GM19468 (cell line): ENCODE data around the gene NSD1.
A peak's percentile ranks its signal among the peaks of the same experiment; 100 is the strongest.
"Not testable (repeated sequence)": the region's sequence is repeated elsewhere in the genome, so short reads cannot be mapped to it uniquely, and the experiment has no call there.

Experiments
- ATAC-seq: cut with Tn5 transposase; IDR thresholded peaks from one replicate; pipeline ENCODE4 v1.9.1; 2021; ENCODE audit warnings: mild to moderate bottlenecking, moderate library complexity, moderate number of reproducible peaks; ENCODE audit not compliant: unreplicated experiment; ENCODE audit errors: extremely low read depth

The NSD1 gene

DNA sequence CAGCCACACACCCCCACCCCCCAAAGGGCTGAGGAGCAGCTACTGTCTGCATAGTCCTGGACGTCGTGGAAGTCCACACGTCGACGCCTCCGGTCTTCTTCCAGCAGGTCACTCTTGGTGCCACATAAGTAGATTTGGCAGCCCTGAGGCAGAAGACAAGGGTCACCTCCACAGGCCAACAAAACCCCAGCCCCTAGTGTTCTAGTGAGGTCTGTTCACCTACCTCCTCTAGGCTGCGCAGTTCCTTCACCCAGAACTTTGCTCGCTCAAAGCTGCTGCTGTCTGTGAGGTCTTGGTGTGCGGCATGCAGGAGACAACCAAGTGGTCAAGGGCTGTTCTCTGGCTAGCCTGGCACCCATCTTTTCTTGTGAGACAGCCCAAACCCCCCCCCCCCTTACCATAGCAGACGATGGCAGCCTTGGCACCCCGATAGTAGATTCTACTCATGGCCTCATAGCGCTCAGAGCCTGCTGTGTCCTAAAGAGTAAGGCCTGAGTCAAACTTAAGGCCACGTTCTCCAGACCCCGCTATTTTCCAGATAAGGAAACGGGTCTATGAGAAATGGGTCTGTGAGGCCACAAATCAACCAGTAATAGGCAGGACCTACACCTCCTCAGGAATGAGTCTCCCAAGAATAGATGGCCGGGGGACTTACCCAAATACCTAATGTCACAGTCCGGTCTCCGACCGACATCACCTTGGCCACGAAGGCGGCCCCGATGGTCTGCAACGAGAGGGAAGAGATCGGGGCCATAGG, 169.0 kb downstream of the NSD1 start:
- no peak for ATAC-seq

GRCh38 chr5:177303121-177303924, 169.8 kb downstream of the NSD1 start, which contains the start of the genes PRELID1 and RAB24:
TSS of gene PRELID1 (plus strand) at chr5:177303799. CDS start at chr5:177303986, 187 bp downstream.
TSS of gene RAB24 (minus strand) at chr5:177303719. CDS start at chr5:177303288, 431 bp downstream.
- ATAC-seq = peak; percentile 27

DNA sequence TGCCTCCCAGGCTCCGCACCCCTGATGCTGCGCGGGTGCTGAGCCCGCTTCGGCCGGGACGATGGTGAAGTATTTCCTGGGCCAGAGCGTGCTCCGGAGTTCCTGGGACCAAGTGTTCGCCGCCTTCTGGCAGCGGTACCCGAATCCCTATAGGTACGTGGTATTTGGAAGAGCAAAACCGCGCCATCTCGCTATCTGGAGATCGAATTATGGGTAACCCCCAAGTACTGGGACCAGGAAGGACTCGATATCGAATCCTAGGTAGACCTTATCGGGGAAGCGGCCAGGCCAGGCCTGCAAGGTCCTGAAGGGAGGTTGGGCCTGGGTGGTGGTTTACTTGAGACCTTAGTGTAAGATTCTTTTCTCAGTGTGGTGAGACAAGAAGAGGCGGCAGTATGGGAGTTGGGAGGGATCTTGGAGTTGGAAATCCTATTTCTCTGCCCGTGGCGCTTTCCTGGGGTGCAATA, 170.4 kb downstream of the NSD1 start:
- no peak for ATAC-seq

DNA sequence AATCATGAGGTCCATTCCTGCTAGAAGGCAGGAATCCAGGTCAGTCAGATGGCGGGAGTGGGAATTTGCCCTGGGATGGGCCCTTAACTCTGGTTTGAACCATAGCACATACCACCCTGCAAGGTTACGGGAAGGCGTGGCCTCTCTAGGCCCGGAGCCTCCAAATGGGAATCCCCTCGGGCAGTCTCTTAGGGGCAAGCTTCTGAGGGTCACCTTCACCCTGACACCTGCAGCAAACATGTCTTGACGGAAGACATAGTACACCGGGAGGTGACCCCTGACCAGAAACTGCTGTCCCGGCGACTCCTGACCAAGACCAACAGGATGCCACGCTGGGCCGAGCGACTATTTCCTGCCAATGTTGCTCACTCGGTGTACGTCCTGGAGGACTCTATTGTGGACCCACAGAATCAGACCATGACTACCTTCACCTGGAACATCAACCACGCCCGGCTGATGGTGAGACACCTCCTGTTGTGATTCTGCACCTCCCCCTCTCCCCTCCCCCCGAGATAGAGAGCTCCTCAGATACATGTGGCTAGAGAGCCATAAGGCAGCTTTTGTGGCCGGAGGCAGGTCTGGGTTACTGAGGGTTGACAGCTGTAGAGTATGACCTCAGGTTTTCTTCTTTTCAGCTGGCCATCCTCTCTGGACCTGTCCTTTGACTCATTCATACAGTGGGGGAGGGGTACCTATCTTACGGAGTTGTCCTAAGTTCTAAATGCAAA, 171.0 kb downstream of the NSD1 start:
- ATAC-seq = no peak

DNA sequence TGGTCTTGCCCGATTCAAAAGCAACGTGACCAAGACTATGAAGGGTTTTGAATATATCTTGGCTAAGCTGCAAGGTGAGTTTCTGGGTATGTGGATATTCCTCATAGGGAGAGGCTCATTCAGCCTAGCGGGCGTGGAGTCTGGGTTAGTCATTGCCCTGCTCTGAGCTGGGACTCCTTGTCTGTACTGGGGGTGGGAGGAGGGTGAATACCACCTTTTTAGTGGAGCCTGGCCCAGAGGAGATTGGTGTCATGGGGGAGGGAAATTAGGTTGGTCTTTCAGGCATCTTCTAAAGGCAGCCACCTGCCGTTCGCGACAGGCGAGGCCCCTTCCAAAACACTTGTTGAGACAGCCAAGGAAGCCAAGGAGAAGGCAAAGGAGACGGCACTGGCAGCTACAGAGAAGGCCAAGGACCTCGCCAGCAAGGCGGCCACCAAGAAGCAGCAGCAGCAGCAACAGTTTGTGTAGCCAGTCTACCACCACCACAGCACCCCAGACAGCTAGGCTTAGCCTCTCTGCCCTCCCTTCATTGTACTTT, 172.6 kb downstream of the NSD1 start:
- not testable (repeated sequence) for ATAC-seq

- ATAC-seq = no peak
Measured at GRCh38 chr5:177306674-177307543, 173.3 kb downstream of the NSD1 start.

GRCh38 chr5:177307544-177308363, 174.2 kb downstream of the NSD1 start:
- no peak for ATAC-seq

DNA sequence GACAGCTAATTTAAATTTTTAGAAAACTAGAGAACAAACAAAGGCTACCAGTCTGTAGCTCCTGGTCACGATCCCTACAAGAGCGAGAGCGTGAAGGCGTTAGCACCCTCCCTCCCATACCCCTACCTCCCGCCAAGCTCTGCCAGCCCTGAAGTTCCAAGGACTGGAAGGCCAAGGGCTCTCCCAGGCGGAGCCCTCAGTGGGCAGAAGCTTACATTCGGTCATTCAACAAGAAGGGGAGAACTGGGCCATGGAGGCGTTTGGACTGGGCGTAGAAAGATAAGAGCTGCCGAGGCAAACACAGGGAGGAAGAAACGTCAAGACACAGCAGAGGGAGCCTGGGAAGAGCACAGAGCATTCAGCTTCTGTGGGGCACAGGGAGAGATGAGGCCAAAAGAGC, 175.2 kb downstream of the NSD1 start:
- ATAC-seq = no peak

GRCh38 chr5:177309351-177310191, 176.0 kb downstream of the NSD1 start:
- no peak for ATAC-seq

GRCh38 chr5:177310332-177310731, 176.8 kb downstream of the NSD1 start:
- no peak for ATAC-seq

GRCh38 chr5:177310757-177311391, 177.3 kb downstream of the NSD1 start:
- ATAC-seq = peak; percentile 24

DNA sequence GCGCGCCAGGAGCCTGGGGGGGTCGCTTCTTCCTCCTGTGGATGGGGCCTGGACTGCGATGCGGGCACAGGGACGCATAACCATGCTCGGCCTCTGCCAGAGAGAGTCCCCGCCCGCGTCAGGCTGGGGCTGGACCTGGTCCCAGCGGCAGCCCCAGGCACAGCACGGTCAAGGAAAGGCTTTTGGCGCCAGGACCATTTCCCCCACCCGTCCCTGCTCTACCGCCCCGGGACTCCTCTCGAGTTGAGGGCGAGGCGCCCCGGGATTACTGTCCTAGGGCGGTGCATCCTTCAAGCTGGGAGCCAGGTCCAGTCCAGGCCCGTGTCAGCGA, 177.8 kb downstream of the NSD1 start:
- ATAC-seq = no peak

- peak; percentile 56 for ATAC-seq
Measured at GRCh38 chr5:177311723-177312648, 178.4 kb downstream of the NSD1 start, which contains the start of gene MXD3. TSS of gene MXD3 (minus strand) at chr5:177311898. CDS start at chr5:177311830, 68 bp downstream.

DNA sequence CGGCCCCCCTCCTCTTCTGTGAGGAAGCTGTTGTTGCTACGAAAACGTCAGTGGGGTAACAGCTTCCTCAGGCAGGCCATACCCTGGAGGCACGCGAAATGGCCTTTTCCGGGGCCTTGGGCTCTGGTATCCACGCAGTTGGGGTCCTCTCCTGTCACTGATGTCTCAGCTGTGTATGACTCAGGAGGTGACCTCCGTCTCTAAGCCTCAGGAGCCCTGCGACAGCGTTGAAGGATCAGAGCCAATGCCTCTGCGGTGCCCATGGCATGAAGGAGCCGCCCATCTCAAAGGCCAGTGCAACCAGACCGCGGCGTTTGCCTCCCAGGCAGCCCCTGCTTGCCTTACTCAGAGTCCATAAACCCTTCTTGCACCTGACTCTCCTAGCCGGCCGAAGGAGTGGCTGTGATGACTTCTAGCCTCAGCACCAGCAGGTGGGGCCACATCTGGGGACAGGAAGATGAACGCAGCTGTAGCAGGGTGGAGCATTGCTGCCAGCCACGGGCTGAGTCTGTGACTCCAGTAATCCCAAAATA, 179.1 kb downstream of the NSD1 start:
- no peak for ATAC-seq

DNA sequence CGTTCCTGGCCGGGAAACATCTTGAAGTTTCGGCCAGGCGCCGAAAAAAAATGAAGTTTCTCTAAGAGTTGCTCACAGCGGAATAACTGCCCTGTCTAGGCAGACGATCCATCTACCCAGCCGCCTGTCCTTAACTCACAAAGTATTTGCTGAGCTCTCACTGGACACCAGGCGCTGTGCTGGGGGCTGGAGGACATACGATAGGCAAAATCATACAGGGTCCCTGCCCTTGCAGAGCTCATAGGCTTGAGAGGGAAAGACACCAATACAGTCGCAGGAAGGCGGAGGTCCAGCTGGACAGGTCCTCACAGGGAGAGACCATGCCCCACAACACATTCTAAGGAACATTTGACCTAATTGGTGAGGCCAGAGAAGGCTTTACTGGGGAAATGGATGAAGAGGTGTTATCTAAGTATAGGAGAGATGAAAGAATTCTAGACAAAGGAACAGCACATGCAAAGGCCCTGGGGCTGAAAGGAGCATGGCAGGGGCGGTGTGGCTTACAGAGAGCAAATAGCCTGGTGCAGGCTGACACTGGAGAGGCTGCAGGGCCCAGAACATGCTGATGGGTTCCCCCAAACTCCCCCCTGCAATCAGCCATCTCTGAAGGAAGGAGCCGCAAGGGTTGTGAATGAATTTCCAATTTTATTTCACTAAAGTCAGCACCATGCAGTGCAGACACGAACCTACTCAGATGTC, 180.1 kb downstream of the NSD1 start:
- ATAC-seq = no peak
